ENCODE measurements around the gene FBXO8.

The FBXO8 gene

DNA sequence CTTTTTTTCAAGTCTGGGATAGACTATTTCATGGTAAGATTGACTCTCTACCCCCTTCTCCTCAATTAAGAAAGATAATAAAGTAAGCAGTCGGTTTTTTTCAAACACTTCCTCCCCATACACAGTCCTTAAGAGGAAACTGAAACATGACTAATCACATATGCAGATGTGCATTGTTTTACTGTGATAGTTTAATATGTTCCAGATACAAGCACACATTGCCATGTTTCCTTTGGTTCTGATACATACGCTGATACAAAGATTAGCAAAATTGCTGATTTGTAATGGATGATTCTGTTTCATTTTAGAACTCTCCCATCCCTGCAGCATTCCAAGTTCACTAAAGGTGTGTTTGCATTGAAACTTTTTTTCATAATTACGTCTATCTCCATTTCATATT lies 76.1 kb downstream of the FBXO8 start:
- no peak for DNase-seq (ENCODE audit: low spot score)

DNA sequence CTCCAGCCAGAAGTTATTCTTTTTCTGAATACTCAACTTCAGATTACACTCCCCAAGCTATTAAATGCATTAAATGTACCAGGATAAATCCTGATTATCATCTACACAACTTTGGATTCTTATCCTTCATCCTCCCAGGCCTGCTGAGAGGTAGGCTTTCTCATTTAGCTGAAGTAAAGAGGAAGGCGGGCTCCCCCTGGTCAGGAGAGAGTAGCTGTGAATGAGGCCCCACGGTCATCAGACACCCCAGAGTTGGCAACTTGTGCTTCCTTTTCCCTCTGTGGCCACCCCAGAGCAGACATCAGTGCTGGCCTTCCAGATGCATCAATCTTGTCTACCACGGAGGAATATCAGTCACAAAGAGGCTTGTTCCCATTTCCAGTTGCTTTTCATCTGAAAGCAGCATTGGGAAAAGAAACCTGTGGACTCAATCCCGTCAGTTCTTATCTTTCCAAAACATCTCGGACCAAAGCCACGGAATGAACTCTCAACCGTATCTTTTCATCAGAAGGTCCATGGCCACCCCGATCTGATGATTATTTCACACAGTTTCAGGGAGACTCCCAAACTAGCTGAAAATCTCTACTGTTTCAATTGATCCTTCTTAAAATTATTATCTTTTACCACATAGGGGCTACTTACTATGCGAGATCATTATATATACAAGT lies 79.2 kb downstream of the FBXO8 start:
- no peak for DNase-seq (ENCODE audit: low spot score)

DNA sequence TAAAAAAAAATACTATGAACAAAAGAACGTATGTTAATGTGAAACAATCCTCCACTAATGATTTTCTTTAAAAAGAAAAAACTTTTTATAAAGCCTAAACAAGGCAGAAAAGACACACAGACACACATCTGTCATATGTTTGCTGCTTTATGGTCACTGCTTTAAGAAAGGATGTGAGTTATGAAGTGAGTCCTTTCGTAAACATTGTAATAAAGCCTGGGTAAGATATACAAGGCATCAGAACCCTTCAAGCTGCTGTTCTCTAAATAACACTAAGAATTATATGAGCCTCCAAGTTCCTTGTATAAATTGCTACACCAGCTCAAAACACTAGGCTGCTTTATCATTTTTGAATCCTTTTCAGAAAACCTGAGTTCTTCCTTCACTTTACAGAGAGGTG lies 81.6 kb downstream of the FBXO8 start:
- no peak for DNase-seq (ENCODE audit: low spot score)

DNA sequence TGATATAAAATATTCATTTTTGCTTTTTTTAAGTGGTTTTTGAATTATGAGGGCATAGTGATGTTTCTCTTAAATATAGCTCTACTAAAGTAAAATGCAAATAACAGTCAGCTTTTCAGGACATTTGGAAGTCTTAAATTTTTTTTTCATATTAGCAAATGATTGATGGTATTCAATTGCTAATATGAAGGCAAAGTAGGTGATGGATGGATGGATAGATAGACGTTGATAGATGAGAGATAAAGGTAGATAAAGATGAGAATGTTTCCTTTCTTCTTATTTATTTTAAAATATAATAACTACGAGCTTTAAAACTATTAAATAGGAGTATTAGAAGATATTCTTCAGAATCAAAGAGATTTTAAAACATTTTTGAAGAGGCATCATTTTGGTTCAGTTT lies 83.7 kb downstream of the FBXO8 start:
- DNase-seq (ENCODE audit: low spot score) = no peak

DNA sequence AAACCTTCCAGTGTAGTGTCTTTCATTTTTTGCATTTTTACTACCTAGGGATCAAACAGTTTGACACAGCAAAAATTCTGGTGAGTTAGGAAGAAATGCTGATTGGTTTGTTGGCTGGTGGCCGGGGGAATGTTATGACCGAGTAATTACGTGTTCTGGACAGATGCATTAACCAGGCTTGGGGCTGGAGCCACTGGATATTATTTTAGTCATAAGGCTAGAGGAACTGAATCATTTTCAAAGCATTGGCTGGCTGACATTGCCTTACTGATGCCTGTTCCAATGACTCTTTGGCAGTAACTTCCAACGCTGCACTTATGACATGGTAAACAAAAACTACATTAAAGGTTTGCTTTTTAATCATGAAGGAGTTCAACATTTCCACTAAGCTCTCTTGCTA lies 84.6 kb downstream of the FBXO8 start:
- no peak for DNase-seq (ENCODE audit: low spot score)

DNA sequence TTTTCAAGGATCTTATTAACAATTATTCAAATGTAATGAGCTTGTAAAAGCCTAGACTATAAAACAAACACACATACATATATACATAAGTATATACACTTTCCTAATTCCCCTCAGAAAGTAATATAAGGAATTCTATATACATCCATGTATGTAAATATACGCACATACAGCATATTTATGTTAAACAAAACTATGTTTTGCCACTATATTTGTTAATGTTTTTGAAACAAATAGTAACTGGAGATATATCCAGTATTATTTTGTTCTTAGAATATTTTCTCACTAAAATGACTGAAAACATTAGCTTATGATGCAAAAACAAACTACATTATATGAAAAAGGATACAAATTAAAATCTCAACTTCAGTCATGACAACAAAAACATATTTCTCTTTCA lies 85.1 kb downstream of the FBXO8 start:
- DNase-seq (ENCODE audit: low spot score) = no peak

DNA sequence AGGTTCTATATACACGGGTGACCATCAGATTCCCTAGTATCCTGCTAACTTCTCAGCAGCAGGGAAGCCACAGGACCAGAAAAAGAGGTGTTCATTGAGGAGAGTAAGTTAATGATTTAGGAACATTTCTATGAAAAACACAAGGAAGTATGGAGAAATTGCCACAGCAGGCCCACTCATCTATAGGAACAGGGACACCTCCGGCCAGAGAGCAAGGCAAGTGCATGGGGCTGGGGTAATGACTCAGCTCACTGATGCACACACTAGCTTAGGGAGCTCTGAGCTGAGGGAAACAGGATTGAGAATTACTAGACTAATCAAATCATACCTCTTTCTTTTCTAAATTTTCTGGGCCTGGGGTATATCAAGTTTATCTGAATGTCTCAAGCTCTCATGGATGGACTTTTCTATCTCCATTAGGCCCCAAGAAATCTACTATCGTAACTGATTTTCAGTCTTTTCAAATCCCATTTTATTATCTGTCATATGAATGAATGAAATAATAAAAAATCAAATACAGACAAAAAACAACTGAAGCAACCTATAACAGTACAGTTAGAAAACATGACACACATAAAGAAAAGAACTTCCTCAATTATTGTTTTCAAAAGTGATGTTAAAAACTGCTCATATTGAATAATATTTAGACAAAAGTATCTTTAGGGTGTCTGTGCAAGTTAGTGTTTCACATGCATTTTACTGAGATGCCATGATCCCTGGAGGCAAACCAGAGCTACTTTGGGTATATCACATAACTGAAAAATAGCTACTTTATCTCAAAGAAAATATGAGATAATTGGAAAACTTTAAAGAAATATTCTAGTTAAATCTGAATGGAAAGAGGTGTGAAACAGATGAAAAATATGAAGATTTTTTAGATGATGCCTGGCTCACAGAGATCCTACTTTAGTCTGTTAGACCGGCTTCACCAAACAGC lies 89.8 kb downstream of the FBXO8 start:
- no peak for DNase-seq (ENCODE audit: low spot score)

DNA sequence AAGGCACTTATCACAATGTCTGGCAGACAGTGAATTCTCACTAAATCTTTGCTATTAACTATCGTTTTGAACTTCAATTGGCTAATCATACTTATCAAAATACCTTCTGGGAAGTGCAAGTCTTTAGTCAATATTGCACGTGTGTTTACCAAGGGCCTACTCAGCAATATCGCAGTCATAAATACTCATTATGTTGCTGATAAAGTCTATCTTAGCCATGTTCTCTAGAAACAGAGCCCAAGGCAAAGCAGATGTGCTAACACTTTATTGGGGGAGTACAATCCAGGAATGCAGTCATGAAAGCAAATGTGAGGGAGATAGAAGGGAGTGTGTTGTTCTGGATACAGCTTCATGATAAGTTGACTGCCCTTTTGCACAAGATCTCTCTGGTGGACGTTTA lies 90.5 kb downstream of the FBXO8 start:
- no peak for DNase-seq (ENCODE audit: low spot score)

DNA sequence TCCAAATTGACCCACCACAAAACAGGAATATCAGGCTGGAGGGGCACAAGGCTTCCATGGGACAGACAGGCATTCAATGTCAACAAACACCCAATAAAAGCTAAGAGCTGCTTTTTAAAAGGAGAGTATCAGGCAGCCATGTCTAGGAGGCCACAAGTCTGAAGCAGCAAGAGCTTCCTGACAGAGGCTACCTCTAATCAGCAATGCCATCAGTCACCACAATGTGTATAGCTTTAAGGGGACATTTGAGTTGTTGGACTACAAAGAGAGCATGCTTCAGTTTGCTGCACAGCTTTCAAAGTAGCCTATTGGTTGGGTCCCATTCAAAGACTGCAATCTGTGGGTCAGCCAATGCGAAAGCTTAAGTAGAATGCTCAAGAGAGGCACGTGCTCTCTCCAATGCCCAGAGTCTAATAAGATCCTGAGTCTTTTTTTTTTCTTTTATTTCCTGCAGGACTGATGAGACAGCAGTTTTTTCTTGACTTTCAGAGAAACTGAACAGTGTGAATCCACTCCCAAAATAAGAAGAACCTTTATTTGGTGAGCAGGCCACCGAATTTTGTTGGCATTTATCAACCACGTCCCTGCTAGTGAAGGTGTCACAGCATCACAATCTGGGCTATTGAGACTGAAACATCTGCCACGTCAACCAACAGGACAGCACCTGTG lies 92.5 kb downstream of the FBXO8 start:
- DNase-seq (ENCODE audit: low spot score) = no peak

DNA sequence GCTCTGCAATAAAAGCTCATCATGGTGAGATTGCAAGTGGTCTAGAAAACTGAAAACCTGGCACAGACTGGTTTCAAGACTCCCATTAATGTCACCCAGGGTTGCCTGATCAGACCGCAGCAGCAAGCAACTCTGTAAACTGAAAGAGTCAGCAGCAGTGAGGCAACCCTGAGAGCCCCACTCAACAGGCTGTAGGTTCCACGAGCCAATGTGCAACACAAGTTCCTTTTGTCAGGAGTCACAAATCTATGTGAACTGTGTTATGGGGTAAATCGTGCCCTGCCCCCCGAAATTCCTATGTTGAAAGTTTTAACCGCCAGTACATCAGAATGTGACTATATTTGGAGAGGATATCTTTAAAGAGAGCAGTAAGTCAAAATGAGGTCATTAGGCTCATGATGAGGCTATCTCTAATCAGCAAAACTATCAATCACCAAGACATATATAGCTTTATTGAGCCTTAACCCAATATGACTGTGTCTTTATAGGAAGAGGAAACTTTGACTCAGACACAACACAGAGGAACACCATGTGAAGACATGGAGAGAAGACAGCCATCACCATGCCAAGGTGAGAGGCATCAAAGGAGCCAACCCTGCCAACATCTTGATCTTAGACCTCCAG lies 94.0 kb downstream of the FBXO8 start:
- no peak for DNase-seq (ENCODE audit: low spot score)
